Measurements from ENCODE around the gene ARID1B.

ARID1B gene

GRCh38 chr6:157070403-157071107 is 293.4 kb downstream of the ARID1B start:
- no peak overlapping the region for H3K4me3 ChIP-seq (ENCODE audit: low read length)
- H3K4me1 ChIP-seq (ENCODE audit: low read length) = peaks cover 7% of the 10 kb centered on the region
- DNase-seq = no peak
- no peaks in the 10 kb centered on the region for H3K27me3 ChIP-seq (replicated peaks; ENCODE audit: insufficient read depth, low read length)
- no peak overlapping the region for H3K9ac ChIP-seq (ENCODE audit: low read length)
- no peaks in the 10 kb centered on the region for H3K36me3 ChIP-seq (replicated peaks; ENCODE audit: insufficient read depth, low read length)
- no peak for TF ChIP-seq CTCF (IDR thresholded peaks at IDR 0.05; ENCODE audit: low read length)
- TF ChIP-seq EZH2phosphoT487 (IDR thresholded peaks at IDR 0.05; ENCODE audit: low read length) = no peak
- no peak for TF ChIP-seq EZH2 (optimal IDR thresholded peaks at IDR 0.05; ENCODE audit: low read depth, low read length)
- peaks cover 11% of the 10 kb centered on the region for H3F3A ChIP-seq (ENCODE audit: insufficient read depth, low read length)
- no peaks in the 10 kb centered on the region for H3K9me3 ChIP-seq (replicated peaks; ENCODE audit: insufficient read depth, low read length)
- H4K20me1 ChIP-seq (ENCODE audit: insufficient read depth, low read length) = no peaks in the 10 kb centered on the region
- H3K79me2 ChIP-seq (ENCODE audit: low read length) = peaks cover 18% of the 10 kb centered on the region
- no peaks in the 10 kb centered on the region for H3K9me2 ChIP-seq (replicated peaks; ENCODE audit: insufficient read depth, low read length)
- H2AFZ ChIP-seq (ENCODE audit: low read length) = no peak overlapping the region
- H3K27ac ChIP-seq (ENCODE audit: low read length) = no peak overlapping the region
- H3K4me2 ChIP-seq (ENCODE audit: low read depth, low read length) = no peak overlapping the region

DNA sequence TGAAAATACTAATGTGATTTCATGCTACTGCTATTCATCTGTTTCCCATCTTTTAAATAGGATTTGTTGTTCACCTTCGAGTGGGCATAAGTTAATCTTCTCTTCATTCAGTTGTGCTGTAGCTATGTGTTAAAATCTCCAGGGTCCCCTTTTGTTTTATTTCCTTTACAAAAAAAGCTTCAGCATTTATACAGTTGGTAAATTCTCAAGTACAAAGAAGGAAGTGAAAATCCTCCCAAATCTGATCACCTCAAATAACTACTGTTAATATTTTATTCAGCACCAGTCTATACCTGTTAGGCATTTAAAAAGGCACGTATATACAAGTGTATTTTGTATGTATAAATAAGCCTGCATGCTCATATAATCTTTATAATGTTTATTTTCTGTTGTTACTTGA is 294.9 kb downstream of the ARID1B start:
- H3K9me3 ChIP-seq (replicated peaks; ENCODE audit: insufficient read depth, low read length) = no peaks in the 10 kb centered on the region
- H3K4me1 ChIP-seq (ENCODE audit: low read length) = peaks cover 7% of the 10 kb centered on the region
- no peaks in the 10 kb centered on the region for H3K9me2 ChIP-seq (replicated peaks; ENCODE audit: insufficient read depth, low read length)
- H3K27me3 ChIP-seq (replicated peaks; ENCODE audit: insufficient read depth, low read length) = no peaks in the 10 kb centered on the region
- no peak overlapping the region for H3K4me3 ChIP-seq (ENCODE audit: low read length)
- H3K79me2 ChIP-seq (ENCODE audit: low read length) = peaks cover 21% of the 10 kb centered on the region
- H4K20me1 ChIP-seq (ENCODE audit: insufficient read depth, low read length) = no peaks in the 10 kb centered on the region
- peaks cover 11% of the 10 kb centered on the region for H3F3A ChIP-seq (ENCODE audit: insufficient read depth, low read length)
- no peaks in the 10 kb centered on the region for H3K36me3 ChIP-seq (replicated peaks; ENCODE audit: insufficient read depth, low read length)
- H3K4me2 ChIP-seq (ENCODE audit: low read depth, low read length) = no peak overlapping the region
- DNase-seq = no peak
- TF ChIP-seq EZH2 (optimal IDR thresholded peaks at IDR 0.05; ENCODE audit: low read depth, low read length) (no peak), CTCF (IDR thresholded peaks at IDR 0.05; ENCODE audit: low read length) (no peak), EZH2phosphoT487 (IDR thresholded peaks at IDR 0.05; ENCODE audit: low read length) (no peak)
- H3K9ac ChIP-seq (ENCODE audit: low read length) = no peak overlapping the region
- H2AFZ ChIP-seq (ENCODE audit: low read length) = no peak overlapping the region
- H3K27ac ChIP-seq (ENCODE audit: low read length) = no peak overlapping the region

GRCh38 chr6:157073596-157073995 is 296.4 kb downstream of the ARID1B start:
- no peak for DNase-seq
- H4K20me1 ChIP-seq (ENCODE audit: insufficient read depth, low read length) = no peaks in the 10 kb centered on the region
- no peaks in the 10 kb centered on the region for H3K9me2 ChIP-seq (replicated peaks; ENCODE audit: insufficient read depth, low read length)
- TF ChIP-seq EZH2 (optimal IDR thresholded peaks at IDR 0.05; ENCODE audit: low read depth, low read length) (no peak), CTCF (IDR thresholded peaks at IDR 0.05; ENCODE audit: low read length) (no peak), EZH2phosphoT487 (IDR thresholded peaks at IDR 0.05; ENCODE audit: low read length) (no peak)
- H3F3A ChIP-seq (ENCODE audit: insufficient read depth, low read length) = peaks cover 8% of the 10 kb centered on the region
- H3K4me2 ChIP-seq (ENCODE audit: low read depth, low read length) = no peak overlapping the region
- no peak overlapping the region for H3K27ac ChIP-seq (ENCODE audit: low read length)
- H3K36me3 ChIP-seq (replicated peaks; ENCODE audit: insufficient read depth, low read length) = no peaks in the 10 kb centered on the region
- no peak overlapping the region for H3K9ac ChIP-seq (ENCODE audit: low read length)
- no peaks in the 10 kb centered on the region for H3K9me3 ChIP-seq (replicated peaks; ENCODE audit: insufficient read depth, low read length)
- H3K27me3 ChIP-seq (replicated peaks; ENCODE audit: insufficient read depth, low read length) = no peaks in the 10 kb centered on the region
- H3K79me2 ChIP-seq (ENCODE audit: low read length) = peaks cover 20% of the 10 kb centered on the region
- H2AFZ ChIP-seq (ENCODE audit: low read length) = no peak overlapping the region
- H3K4me3 ChIP-seq (ENCODE audit: low read length) = no peak overlapping the region
- peaks cover 7% of the 10 kb centered on the region for H3K4me1 ChIP-seq (ENCODE audit: low read length)

Measured in MM.1S (cell line).